BLaER1 (cell line): ENCODE measurements around the gene NTN3.
A peak's percentile ranks its signal among the peaks of the same experiment; 100 is the strongest.

ENCODE experiments used
- H3K27ac ChIP-seq: shearing (Covaris generic); formaldehyde crosslinking; 2 replicates; pipeline ENCODE4 v1.8.1; 2022
- H3K27me3 ChIP-seq: shearing (Covaris generic); formaldehyde crosslinking; 2 replicates; pipeline ENCODE4 v1.8.1; 2022
- H3K36me3 ChIP-seq: shearing (Covaris generic); formaldehyde crosslinking; 2 replicates; pipeline ENCODE4 v1.8.1; 2022
- H3K4me1 ChIP-seq: shearing (Covaris generic); formaldehyde crosslinking; 2 replicates; pipeline ENCODE4 v1.8.1; 2022
- H3K4me2 ChIP-seq: shearing (Covaris generic); formaldehyde crosslinking; 2 replicates; pipeline ENCODE4 v1.8.1; 2022
- H3K4me3 ChIP-seq: shearing (Covaris generic); formaldehyde crosslinking; 2 replicates; pipeline ENCODE4 v1.8.1; 2022
- H3K9ac ChIP-seq: shearing (Covaris generic); formaldehyde crosslinking; 2 replicates; pipeline ENCODE4 v1.8.1; 2022
- H3K9me3 ChIP-seq: shearing (Covaris generic); formaldehyde crosslinking; 2 replicates; pipeline ENCODE4 v1.8.1; 2022
- H4K20me1 ChIP-seq: shearing (Covaris generic); formaldehyde crosslinking; 2 replicates; pipeline ENCODE4 v1.8.1; 2022
- Cebpa-rat ChIP-seq: shearing (Covaris generic); IDR thresholded peaks from 2 replicates; pipeline ENCODE4 v1.8.1; 2022

The NTN3 gene

DNA sequence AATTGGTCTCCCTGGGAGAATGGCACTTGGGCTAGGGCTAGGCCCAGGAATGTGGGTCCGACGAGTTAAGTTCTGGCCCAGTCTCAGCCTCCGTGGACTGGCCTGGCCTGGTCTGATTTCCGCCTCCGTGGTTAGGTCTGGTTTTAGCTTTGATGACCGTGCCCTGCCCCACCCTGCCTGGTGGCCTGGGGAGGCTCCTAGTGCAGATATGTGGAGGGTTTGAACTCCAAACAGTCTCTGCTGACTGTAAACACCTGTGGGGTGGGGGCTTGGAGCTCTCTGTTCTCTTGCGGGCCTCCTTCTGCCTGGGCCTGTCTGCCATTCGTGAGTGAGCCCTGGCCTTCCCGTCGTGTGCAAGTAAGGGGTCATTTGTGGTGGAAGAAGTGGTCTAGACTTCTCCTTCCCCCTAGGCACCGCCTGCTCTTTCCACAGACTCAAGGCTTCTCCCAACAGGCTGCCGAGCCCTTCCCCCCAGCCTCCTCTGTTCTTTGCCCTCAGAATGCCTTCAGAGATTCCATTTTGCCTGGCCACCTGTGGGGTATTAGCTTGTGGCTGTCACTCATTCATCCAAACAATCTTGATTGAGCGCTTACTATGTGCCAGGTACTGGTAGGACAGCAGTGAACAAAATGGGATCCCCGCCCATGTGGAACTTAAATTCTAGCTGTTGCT lies 44.2 kb downstream of the NTN3 start:
- Histone ChIP-seq H3K9ac (peak overlapping the region; percentile 98), H4K20me1 (peaks cover 55% of the 10 kb centered on the region), H3K27ac (peak overlapping the region; percentile 99), H3K4me3 (peak overlapping the region; percentile 92), H3K27me3 (no peaks in the 10 kb centered on the region), H3K9me3 (no peaks in the 10 kb centered on the region), H3K36me3 (peaks cover 27% of the 10 kb centered on the region), H3K4me2 (peak overlapping the region; percentile 100), H3K4me1 (peaks cover 68% of the 10 kb centered on the region)
- no peak for TF ChIP-seq Cebpa-rat

DNA sequence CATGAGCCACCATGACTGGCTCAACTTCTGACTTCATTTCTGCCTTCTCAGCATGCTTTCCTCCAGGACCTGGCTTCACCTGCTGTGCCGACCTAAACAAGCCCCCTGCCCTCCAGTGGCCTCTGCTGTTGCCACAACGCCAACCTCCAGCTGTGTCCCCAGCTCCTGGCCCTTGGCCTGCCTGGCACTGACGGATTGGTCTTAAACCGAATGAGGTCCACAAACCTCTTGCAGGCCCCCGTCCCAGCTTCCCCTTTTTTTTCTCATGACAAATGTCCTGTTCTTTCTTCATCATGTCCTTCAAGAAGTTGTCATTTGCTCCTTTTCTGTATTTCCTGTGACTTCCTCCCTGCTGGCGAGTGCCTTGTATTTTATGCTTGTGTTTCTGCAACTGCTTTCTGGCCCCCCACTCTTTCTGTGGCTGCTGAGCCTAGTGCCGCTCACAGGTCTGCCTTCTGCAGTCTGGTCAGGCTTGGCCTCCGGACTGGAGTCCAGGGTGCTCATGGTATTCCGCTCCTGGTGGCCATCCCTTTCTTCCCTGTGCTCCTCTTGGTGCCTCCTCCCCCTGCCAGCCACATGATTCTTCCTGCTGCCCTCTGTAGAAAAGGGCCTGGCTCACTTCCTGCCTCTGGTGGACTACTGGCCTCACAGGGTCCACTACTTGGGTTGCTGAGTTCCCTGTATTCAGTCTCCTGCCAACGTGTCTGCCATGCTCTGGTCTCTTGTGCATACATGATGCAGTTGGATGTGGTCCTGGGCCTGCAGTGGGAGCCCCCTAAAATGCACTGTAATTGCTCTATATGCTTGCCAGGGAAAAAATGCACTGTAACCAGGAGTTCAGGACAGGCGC lies 45.5 kb downstream of the NTN3 start:
- no peak for TF ChIP-seq Cebpa-rat
- Histone ChIP-seq H4K20me1 (peaks cover 63% of the 10 kb centered on the region), H3K4me2 (peak overlapping the region; percentile 100), H3K9ac (peak overlapping the region; percentile 98; the same call in 1 of the 2 replicates), H3K4me1 (peaks cover 64% of the 10 kb centered on the region), H3K36me3 (peaks cover 27% of the 10 kb centered on the region), H3K27me3 (no peaks in the 10 kb centered on the region), H3K27ac (0 out of 2 replicates have a peak overlapping the region, but pooled peaks have one; percentile 24), H3K9me3 (no peaks in the 10 kb centered on the region), H3K4me3 (no peak overlapping the region)

DNA sequence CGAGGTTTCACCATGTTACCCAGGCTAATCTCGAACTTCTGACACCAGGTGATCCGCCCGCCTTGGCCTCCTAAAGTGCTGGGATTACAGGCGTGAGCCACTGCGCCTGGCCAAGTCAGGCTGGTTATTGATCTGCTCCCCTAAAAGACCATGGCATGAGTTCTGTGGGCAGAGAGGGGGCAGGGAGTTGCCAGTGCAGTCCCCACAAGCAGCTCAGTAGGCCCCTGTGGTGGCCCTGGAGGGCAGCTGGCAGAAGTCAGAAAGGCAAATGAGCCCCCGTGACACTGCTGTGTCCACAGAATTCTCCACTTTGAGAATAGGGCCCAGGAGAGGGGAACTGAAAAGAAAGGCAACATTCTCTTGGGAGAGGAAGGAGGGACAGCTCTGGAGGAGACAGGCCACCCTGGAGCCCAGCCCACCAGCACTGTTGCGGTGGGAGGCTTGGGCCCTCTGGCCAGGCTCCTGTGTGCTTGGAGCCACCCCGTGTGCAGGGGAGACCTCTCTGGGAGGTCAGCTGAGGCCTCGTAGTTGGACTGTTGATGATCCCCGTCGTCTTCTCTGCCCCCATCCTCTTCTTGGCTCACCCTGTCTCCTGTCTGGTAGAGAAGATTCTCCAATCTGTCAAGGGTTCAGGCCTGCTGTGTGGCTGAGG lies 47.0 kb downstream of the NTN3 start:
- H3K4me2 ChIP-seq, result 0 out of 2 replicates have a peak overlapping the region, but pooled peaks have one; percentile 3
- no peaks in the 10 kb centered on the region for H3K27me3 ChIP-seq
- H4K20me1 ChIP-seq, result peaks cover 65% of the 10 kb centered on the region
- H3K36me3 ChIP-seq, result peaks cover 40% of the 10 kb centered on the region
- no peak for TF ChIP-seq Cebpa-rat
- H3K4me3 ChIP-seq, result no peak overlapping the region
- peaks cover 52% of the 10 kb centered on the region for H3K4me1 ChIP-seq
- no peaks in the 10 kb centered on the region for H3K9me3 ChIP-seq
- peak overlapping the region; percentile 60; the same call in 1 of the 2 replicates for H3K9ac ChIP-seq
- H3K27ac ChIP-seq, result no peak overlapping the region

DNA sequence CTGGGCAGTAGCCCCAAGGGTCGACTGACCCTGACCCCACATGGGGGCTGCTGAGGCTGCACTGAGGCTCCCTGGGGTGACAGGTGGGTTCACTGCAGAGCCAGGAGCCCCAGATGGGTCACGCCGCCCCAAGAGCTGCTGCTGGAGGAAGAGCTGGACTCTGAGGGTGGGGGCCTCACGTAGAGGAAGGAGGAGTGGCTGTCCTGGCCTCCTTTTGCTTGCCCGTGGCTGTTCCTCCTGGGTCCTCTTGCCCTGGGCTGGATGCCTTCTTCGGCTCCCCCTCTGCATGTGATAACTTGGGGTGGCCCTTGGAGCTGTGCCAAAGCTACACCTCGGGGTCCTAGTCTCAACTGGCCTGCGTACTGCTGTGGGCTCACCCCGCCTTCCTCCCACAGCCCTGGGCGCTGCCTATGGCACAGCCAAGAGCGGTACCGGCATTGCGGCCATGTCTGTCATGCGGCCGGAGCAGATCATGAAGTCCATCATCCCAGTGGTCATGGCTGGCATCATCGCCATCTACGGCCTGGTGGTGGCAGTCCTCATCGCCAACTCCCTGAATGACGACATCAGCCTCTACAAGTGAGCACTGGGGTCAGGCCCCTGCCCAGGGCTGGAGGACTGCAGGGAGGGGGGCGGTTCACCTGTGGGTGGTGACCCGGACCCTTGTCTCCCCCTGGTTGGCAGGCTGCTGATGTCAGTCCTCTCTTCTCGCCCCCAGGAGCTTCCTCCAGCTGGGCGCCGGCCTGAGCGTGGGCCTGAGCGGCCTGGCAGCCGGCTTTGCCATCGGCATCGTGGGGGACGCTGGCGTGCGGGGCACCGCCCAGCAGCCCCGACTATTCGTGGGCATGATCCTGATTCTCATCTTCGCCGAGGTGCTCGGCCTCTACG lies 48.0 kb downstream of the NTN3 start:
- Histone ChIP-seq H3K4me1 (peaks cover 48% of the 10 kb centered on the region), H4K20me1 (peaks cover 75% of the 10 kb centered on the region), H3K27me3 (no peaks in the 10 kb centered on the region), H3K9me3 (no peaks in the 10 kb centered on the region), H3K4me3 (no peak overlapping the region), H3K36me3 (peaks cover 49% of the 10 kb centered on the region), H3K4me2 (peak overlapping the region; percentile 54), H3K9ac (0 out of 2 replicates have a peak overlapping the region, but pooled peaks have one; percentile 10), H3K27ac (no peak overlapping the region)
- no peak for TF ChIP-seq Cebpa-rat

DNA sequence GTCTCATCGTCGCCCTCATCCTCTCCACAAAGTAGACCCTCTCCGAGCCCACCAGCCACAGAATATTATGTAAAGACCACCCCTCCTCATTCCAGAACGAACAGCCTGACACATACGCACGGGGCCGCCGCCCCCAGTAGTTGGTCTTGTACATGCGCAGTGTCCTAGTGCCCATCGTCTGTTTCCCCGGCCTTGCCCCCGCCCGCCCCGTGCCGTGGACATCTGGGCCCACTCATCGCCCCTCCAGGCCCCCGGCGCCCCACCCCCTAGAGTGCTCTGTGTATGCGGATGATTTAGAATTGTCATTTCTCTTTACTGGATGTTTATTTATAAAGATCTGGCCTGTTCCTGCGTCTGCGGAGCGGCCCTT lies 48.6 kb downstream of the NTN3 start:
- Histone ChIP-seq H4K20me1 (peaks cover 78% of the 10 kb centered on the region), H3K4me1 (peaks cover 48% of the 10 kb centered on the region), H3K36me3 (peaks cover 56% of the 10 kb centered on the region), H3K4me2 (peak overlapping the region; percentile 54), H3K9ac (0 out of 2 replicates have a peak overlapping the region, but pooled peaks have one; percentile 10), H3K4me3 (0 out of 2 replicates have a peak overlapping the region, but pooled peaks have one; percentile 74), H3K27me3 (no peaks in the 10 kb centered on the region), H3K9me3 (no peaks in the 10 kb centered on the region), H3K27ac (no peak overlapping the region)
- TF ChIP-seq Cebpa-rat, result no peak

DNA sequence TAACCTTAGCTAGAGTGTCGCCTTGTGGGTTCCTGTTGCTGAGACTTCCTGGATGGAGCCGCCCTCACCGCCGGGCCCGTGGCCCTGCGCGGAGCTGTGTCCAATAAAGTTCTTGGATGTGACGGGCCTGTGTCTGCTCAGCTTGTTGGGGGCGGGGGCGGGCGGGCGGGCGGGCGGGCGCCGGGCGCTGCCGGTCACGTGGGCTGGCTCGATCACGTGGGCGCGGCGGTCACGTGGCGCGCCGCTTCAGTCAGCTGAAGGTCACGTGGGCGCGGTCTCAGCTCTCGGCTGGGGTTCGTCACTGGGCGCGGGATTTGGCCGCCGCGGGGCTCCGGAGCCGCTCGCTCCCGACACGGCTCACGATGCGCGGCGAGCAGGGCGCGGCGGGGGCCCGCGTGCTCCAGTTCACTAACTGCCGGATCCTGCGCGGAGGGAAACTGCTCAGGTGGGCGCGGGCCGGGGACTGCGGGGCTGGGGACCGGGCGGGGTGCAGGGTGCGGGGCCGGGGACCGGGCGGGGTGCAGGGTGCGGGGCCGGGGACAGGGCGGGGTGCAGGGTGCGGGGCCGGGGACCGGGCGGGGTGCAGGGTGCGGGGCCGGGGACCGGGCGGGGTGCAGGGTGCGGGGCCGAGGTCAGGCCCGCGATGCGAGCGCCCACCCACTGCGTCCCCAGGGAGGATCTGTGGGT lies 49.1 kb downstream of the NTN3 start, which contains the start of gene AMDHD2:
Gene AMDHD2, plus strand, starts transcription at position 275 of the 687 bp plus-strand sequence. Its CDS starts 88 bp downstream, at position 363.
- Histone ChIP-seq H3K4me3 (peak within 1 kb of the TSS; percentile 74), H3K4me1 (peaks cover 42% of the 10 kb centered on the region), H3K27me3 (no peaks in the 10 kb centered on the region), H3K9ac (peak within 1 kb of the TSS; percentile 83), H3K36me3 (peaks cover 61% of the 10 kb centered on the region), H3K4me2 (peak within 1 kb of the TSS; percentile 95), H4K20me1 (peaks cover 73% of the 10 kb centered on the region), H3K9me3 (no peaks in the 10 kb centered on the region), H3K27ac (peak within 1 kb of the TSS; percentile 73)
- no peak for TF ChIP-seq Cebpa-rat

DNA sequence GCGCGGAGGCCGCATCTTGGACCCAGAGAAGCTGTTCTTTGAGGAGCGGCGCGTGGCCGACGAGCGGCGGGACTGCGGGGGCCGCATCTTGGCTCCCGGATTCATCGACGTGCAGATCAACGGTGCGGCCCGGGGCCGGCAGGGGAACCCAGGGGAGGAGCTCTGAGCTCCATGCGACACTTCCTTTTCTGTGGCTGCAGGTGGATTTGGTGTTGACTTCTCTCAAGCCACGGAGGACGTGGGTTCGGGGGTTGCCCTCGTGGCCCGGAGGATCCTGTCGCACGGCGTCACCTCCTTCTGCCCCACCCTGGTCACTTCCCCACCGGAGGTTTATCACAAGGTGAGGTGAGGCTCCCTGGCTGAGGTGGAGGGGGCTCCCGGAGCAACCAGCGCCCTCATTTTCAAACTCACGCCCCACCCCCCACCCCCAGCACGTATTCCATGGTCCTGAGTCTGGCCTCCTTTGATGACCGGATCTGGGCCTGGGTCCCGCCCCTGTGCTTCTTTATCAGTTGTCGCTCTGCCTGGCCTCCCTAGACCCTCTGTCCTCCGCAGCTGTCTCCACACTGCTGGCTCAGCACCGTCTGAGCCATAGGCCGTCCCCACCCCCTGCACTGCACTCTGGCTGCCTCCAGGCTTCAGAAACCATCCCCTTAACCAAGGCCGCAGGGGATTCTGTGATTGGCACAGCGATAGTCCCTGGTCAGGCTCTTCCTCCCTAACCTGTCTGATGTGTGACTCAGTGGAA lies 49.9 kb downstream of the NTN3 start:
- H3K4me2 ChIP-seq, result peak overlapping the region; percentile 95
- H3K4me3 ChIP-seq, result peak overlapping the region; percentile 74
- no peak for TF ChIP-seq Cebpa-rat
- H3K27me3 ChIP-seq, result no peaks in the 10 kb centered on the region
- peaks cover 66% of the 10 kb centered on the region for H4K20me1 ChIP-seq
- peaks cover 68% of the 10 kb centered on the region for H3K36me3 ChIP-seq
- H3K4me1 ChIP-seq, result peaks cover 35% of the 10 kb centered on the region
- peak overlapping the region; percentile 73 for H3K27ac ChIP-seq
- H3K9me3 ChIP-seq, result no peaks in the 10 kb centered on the region
- peak overlapping the region; percentile 83 for H3K9ac ChIP-seq
